Measurements from ENCODE around the gene CES4A.
A peak's percentile ranks its signal among the peaks of the same experiment; 100 is the strongest.
"Not testable (repeated sequence)": the region's sequence is repeated elsewhere in the genome, so short reads cannot be mapped to it uniquely, and the experiment has no call there.

CES4A gene

GRCh38 chr16:66988197-66988788, at the start of gene CES4A:
CES4A (plus strand) TSS chr16:66988589; CDS start chr16:66988773, 184 bp downstream.
- DNase-seq (ENCODE audit: low spot score) = no peak

- no peak for DNase-seq (ENCODE audit: low spot score)
Observed at GRCh38 chr16:66939366-66939765, 49.0 kb upstream of the CES4A start.

DNA sequence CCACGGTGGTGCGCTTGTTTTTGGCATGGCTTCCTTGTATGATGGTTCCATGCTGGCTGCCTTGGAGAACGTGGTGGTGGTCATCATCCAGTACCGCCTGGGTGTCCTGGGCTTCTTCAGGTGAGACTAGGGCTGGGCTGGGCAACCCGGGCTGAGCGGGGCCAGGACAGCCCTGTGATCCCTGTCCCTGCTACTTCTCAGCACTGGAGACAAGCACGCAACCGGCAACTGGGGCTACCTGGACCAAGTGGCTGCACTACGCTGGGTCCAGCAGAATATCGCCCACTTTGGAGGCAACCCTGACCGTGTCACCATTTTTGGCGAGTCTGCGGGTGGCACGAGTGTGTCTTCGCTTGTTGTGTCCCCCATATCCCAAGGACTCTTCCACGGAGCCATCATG, 48.2 kb upstream of the CES4A start:
- DNase-seq (ENCODE audit: low spot score) = no peak

DNA sequence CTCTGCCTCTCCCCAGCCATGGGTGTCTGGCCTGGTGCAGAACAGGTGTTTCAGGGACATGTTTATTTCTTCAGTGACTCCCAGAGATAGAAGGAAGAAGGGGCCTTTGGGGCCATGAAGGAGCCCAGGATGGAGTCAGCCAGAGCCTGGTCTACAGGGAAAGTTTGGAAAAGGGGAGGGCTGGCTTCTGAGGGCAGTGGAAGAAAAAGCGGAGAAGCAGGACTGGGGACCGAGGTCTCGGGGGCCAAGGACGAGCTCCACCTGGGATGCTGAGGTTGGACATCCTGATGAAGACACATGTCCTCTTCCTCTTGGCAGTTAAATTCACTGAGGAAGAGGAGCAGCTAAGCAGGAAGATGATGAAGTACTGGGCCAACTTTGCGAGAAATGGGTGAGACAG, 45.4 kb upstream of the CES4A start:
- DNase-seq (ENCODE audit: low spot score) = no peak

- no peak for DNase-seq (ENCODE audit: low spot score)
Observed at GRCh38 chr16:66943426-66944053, 44.8 kb upstream of the CES4A start.

GRCh38 chr16:66944054-66944441, 44.3 kb upstream of the CES4A start:
- no peak for DNase-seq (ENCODE audit: low spot score)

- not testable (repeated sequence) for DNase-seq (ENCODE audit: low spot score)
Observed at GRCh38 chr16:66944971-66945370, 43.4 kb upstream of the CES4A start.

DNA sequence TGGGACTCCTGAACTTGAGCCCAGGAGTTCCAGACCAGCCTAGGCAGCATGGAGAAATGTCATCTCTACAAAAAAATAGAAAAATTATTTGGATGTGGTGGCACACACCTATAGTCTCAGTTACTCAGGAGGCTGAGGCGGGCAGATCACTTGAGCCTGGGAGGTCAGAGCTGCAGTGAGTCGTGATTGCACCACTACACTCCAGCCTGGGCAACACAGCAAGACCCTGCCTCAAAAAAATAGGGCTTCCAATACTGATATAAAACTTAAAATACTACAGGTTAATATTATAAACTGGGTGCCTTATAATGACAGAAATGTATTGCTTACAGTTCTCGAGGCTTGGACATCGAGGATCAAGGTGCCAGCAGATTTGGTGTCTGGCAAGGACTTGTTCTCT, 42.5 kb upstream of the CES4A start:
- DNase-seq (ENCODE audit: low spot score) = no peak

DNA sequence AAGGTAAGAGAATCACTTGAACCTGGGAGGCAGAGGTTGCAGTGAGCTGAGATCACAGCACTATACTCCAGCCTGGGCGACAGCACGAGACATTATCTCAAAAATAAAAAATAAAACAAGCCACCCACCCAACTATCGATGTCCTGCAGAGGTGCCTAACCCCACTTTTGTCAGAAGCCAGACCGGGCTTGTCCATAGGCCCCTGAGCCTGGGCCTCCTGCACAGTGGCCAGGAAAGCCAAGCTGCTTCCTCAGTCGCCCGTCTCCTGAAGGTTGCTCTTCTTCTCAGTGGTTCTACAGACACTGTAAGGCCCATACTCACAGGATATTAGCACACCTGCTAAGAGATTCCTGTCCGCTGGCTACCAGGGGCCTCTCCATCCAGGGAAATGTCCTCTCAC, 41.8 kb upstream of the CES4A start:
- no peak for DNase-seq (ENCODE audit: low spot score)

- no peak for DNase-seq (ENCODE audit: low spot score)
Observed at GRCh38 chr16:66946974-66947301, 41.5 kb upstream of the CES4A start.

GRCh38 chr16:66947302-66948065, 40.9 kb upstream of the CES4A start:
- DNase-seq (ENCODE audit: low spot score) = peak; percentile 82

- DNase-seq (ENCODE audit: low spot score) = no peak
Observed at GRCh38 chr16:66948134-66948836, 40.1 kb upstream of the CES4A start.

GRCh38 chr16:66948837-66949225, 39.6 kb upstream of the CES4A start:
- DNase-seq (ENCODE audit: low spot score) = no peak

DNA sequence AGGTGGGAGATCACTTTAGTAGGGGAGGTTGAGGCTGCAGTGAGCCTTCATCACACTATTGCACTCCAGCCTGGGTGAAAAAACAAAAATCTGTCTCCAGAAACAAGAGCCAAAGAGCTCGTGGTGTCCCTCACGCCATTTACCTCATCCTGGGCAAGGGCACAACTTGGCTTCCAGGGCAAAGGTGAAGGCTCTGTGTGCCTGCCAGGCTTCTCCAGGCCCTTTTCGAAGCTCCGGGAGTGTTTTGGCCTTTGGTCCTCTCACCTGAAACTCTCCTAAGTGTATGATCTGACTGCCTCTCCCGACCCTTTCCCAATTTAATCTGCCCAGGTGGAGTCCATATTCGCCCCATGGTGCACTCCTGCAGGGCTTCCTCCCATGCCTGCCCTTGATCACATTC, 38.9 kb upstream of the CES4A start:
- no peak for DNase-seq (ENCODE audit: low spot score)

GRCh38 chr16:66950437-66950836, 38.0 kb upstream of the CES4A start:
- no peak for DNase-seq (ENCODE audit: low spot score)

DNA sequence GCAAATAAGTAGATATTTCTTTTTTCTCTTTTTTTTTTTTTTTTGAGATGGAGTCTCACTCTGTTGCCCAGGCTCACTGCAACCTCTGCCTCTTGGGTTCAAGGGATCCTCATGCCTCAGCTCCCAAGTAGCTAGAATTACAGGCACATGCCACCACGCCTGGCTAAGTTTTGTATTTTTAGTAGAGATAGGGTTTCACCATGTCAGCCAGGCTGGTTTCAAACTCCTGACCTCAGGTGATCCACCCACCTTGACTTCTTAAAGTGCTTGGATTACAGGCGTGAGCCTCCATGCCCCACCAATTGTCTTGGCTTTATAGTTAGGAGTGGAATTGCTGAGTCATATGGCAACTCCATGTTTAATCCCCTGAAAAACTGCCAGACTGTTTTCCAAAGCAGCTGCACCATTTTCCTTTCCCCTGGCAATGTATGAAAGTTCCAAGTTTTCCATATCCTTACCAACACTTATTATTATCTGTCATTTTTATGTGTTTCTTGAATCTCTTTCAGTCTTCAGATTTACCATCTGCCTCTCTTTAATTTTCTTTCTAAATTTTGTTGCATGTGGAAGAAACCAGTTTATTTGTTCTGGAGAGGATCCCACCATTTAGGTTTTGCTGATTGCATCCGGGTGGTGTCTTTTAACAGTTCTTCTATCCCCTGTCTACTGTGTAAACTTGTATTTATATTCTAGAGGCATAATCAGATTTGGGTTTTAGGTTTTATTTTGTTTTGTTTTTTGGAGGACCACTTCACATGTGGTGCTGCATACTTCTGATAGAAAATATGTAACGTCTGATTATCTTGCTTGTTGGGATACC, 37.2 kb upstream of the CES4A start:
- DNase-seq (ENCODE audit: low spot score) = no peak

DNA sequence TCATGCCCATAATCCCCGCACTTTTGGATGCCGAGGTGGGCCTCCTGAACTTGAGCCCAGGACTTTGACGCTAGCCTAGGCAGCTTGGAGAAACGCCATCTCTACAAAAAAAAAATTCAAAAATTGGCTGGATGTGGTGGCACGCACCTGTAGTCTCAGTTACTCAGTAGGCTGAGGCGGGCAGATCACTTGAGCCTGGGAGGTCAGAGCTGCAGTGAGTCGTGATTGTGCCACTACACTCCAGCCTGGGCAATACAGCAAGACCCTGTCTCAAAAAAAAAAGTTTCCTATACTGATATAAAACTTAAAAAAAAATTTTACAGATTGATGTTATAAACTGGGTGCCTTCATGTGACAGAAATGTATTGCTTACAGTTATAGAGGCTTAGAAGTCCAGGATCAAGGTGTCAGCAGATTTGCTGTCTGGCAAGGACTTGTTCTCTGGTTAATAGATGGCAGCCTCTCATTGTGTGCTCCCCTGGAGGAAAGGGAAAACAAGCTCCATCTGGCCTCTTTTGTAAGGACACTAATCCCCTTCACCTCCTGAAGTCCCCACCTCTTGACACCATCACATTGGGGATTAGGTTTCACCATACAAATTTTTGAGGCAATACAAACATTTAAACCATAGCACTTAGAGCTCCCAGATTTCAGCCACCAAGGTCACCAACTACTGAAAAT, 35.8 kb upstream of the CES4A start:
- no peak for DNase-seq (ENCODE audit: low spot score)

DNA sequence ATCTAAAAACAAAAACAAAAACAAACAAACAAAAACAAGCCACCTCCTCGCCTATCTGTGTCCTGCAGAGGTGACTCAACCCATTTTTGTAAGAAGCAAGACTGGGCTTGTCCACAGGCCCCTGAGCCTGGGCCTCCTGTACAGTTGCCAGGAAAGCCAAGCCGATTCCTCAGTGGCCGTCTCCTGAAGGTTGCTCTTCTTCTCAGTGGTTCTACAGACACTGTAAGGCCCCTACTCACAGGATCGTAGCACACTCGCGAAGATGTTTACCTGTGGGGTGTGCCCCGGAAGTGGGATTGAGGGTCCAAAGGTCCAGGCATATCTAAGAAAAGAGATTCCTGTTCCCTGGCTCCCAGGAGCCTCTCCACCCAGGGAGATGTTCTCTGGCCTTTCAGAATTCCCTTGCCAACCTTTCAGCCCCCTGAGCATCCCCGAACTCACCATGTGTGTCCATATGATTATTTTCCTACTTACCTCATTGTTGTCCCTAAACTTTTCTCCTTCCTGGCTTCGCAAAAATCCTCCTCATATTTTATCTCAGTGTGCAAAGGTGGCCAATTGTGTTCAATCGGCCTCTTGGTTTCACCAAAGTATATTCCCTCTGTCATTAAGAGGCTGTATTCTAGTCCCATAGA, 34.8 kb upstream of the CES4A start:
- DNase-seq (ENCODE audit: low spot score) = no peak

GRCh38 chr16:66954097-66954659, 34.2 kb upstream of the CES4A start:
- DNase-seq (ENCODE audit: low spot score) = peak; percentile 81

DNA sequence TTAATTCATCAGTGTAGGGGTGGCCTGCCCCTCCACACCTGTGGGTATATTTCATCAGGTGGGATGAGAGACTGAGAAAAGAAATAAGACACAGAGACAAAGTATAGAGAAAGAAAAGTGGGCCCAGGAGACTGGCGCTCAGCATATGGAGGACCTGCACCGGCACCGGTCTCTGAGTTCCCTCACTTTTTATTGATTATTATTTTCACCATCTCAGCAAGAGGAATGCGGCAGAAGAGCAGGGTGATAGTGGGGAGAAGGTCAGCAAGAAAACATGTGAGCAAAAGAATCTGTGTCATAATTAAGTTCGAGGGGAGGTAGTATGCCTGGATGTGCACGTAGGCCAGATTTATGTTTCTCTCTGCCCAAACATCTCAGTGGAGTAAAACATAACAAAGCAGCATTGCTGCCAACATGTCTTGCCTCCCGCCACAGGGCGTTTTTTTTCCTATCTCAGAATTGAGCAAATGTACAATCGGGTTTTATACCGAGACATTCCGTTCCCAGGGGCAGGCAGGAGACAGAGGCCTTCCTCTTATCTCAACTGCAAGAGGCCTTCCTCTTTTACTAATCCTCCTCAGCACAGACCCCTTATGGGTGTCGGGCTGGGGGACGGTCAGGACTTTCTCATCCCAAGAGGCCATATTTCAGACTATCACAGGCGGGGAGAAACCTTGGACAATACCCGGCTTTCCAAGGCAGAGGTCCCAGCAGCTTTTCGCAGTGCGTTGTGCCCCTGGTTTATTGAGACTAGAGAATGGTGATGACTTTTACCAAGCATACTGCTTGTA, 32.8 kb upstream of the CES4A start:
- not testable (repeated sequence) for DNase-seq (ENCODE audit: low spot score)

Data from left forelimb (tissue), 1 donor.